K562 (cell line): Measurements from ENCODE around the gene MRPL3. TPM values are rescaled to one million over a fixed set of nuclear protein-coding genes. Genes with fewer than 3 reads are reported as not detected.
A peak's percentile ranks its signal among the peaks of the same experiment; 100 is the strongest.

ENCODE experiments used
- ARID2 ChIP-seq: fragments of 450-650 bp; IDR thresholded peaks from 2 replicates; pipeline ENCODE4 v1.6.1; 2017; ENCODE audit warnings: antibody characterized with exemption, mild to moderate bottlenecking
- CHCHD3 ChIP-seq: fragments of 250-450 bp; sonication (Bioruptor Pico); IDR thresholded peaks from 2 replicates; pipeline ENCODE4 v2.1.2; 2022; ENCODE audit warnings: mild to moderate bottlenecking
- EGR1 ChIP-seq: fragments of 450-650 bp; conservative IDR thresholded peaks from 2 replicates; pipeline ENCODE4 v1.6.1; 2017; ENCODE audit warnings: mild to moderate bottlenecking
- ESRRA ChIP-seq: fragments of 450-650 bp; IDR thresholded peaks from 2 replicates; pipeline ENCODE4 v1.6.1; 2014; ENCODE audit warnings: low read depth, mild to moderate bottlenecking, moderate library complexity, borderline replicate concordance
- ESRRB ChIP-seq: fragments of 250-450 bp; sonication (Bioruptor Pico); IDR thresholded peaks from 2 replicates; pipeline ENCODE4 v1.5.0; 2020; ENCODE audit warnings: mild to moderate bottlenecking, moderate library complexity, borderline replicate concordance
- HNRNPUL1 ChIP-seq: fragments of 200-400 bp; formaldehyde crosslinking; IDR thresholded peaks from 2 replicates; pipeline ENCODE4 v1.6.1; 2017; ENCODE audit warnings: low read length
- RNF2 ChIP-seq: sonication (generic); IDR thresholded peaks from 2 replicates; pipeline ENCODE4 v1.6.1; 2016
- SMARCC2 ChIP-seq: fragments of 450-650 bp; IDR thresholded peaks from 2 replicates; pipeline ENCODE4 v1.6.1; 2017; ENCODE audit warnings: antibody characterized with exemption, moderate library complexity, mild to moderate bottlenecking, low read depth
- SRSF3 ChIP-seq: fragments of 200-400 bp; formaldehyde crosslinking; IDR thresholded peaks from 2 replicates; pipeline ENCODE4 v1.6.1; 2016; ENCODE audit warnings: mild to moderate bottlenecking, low read length, moderate library complexity; ENCODE audit not compliant: insufficient read depth
- TAF7 ChIP-seq: fragments of 450-650 bp; IDR thresholded peaks from 2 replicates; pipeline ENCODE4 v1.6.1; 2016; ENCODE audit warnings: missing genetic modification characterization, missing compliant biosample characterization
- ZNF41 ChIP-seq: fragments of 250-450 bp; sonication (Bioruptor Pico); conservative IDR thresholded peaks from 2 replicates; pipeline ENCODE4 v1.4.0; 2020; ENCODE audit warnings: mild to moderate bottlenecking
- ZNF696 ChIP-seq: fragments of 250-450 bp; sonication (Bioruptor Pico); conservative IDR thresholded peaks from 2 replicates; pipeline ENCODE4 v1.4.0; 2020; ENCODE audit warnings: mild to moderate bottlenecking, moderate library complexity
- polyA plus RNA-seq, 8 experiments: library from polyadenylated mRNA; depleted of rRNA in 4 of 8; stranded (reverse) in 5 of 8; unstranded in 3 of 8; fragments of >200 nt; fragmentation: Nextera tagmentation in 2 of 8; fragmentation: Illumina TruSeq in 1 of 8; extraction: Ambion mirVana in 2 of 8; extraction: Trizol in 1 of 8; gene quantifications; 2 replicates each; pipeline versions ENCODE4 v1.2.1 to v1.2.3, GENCODE V29; 2011 to 2014; ENCODE audit warnings: inconsistent platforms in 1 of 8, missing spikeins in 1 of 8
- total RNA-seq, 7 experiments: library from RNA; depleted of rRNA in 6 of 7; stranded (reverse); fragments of >200 nt in 6 of 7; fragmentation: Illumina TruSeq in 2 of 7; extraction: Trizol in 2 of 7; gene quantifications; 2 replicates each; pipeline versions ENCODE4 v1.2.1 to v1.2.3, GENCODE V29; 2011 to 2021; ENCODE audit warnings: low replicate concordance in 1 of 7
- TF ChIP-seq, protein P1 (sequence below): fragments of 450-650 bp; IDR thresholded peaks from 2 replicates; pipeline ENCODE4 v1.6.1; 2016; ENCODE audit warnings: low read depth
- TF ChIP-seq, protein P2 (sequence below): fragments of 450-650 bp; IDR thresholded peaks from 2 replicates; pipeline ENCODE4 v1.6.1; 2016; ENCODE audit warnings: low read depth, mild to moderate bottlenecking, moderate library complexity
- TF ChIP-seq, protein P3 (sequence below): fragments of 250-450 bp; sonication (Bioruptor Pico); IDR thresholded peaks from 2 replicates; pipeline ENCODE4 v1.4.0; 2020; ENCODE audit warnings: mild to moderate bottlenecking, moderate library complexity
- TF ChIP-seq, protein P4 (sequence below): fragments of 250-450 bp; sonication (Bioruptor Pico); IDR thresholded peaks from 2 replicates; pipeline ENCODE4 v1.5.0; 2020; ENCODE audit warnings: mild to moderate bottlenecking, borderline replicate concordance

MRPL3 gene
- total and polyA plus RNA-seq, 9 of the 15 experiments (the other 6 are each of a cell fraction or from before 2014, with no cell fraction given) = 81.7 to 340 (median 190) TPM

DNA sequence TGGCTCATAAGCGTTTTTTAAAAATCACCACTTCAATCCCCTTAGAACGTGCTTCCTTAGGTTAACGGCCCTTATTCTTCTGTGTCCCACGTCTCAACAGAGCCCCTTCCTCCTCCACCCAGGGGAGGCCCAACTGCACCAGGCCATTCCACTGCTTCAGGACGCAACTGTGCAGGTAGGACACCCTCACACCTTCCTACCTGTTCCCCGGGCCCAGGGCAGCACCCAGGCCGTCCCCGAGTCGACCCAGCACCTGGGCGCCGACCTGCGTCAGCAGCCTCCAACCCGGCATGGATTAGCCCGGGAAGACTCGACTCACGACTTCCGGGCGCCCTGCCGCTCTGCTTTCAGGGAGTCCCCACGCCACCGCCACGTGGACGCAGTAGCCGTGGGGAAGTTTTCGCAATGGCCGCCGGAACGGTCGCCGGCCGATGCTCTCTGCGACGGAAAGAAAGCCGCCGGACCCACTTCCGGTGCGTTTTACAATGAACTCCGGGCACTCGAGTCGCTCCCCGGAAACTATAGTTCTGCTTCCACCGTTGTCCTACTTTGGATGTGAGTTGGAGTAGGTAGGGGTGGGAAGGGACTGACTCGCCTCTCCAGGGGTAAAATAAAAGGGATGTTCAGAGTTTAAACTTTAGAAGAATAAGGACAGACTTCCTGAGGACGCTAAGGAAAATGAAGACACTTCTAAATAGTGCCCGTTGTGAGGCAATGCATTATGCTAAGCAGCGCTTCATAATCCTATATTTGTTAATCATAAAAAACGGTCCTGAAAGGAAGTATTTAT is at the start of gene MRPL3 (continued):
- TF ChIP-seq, protein P1, sequence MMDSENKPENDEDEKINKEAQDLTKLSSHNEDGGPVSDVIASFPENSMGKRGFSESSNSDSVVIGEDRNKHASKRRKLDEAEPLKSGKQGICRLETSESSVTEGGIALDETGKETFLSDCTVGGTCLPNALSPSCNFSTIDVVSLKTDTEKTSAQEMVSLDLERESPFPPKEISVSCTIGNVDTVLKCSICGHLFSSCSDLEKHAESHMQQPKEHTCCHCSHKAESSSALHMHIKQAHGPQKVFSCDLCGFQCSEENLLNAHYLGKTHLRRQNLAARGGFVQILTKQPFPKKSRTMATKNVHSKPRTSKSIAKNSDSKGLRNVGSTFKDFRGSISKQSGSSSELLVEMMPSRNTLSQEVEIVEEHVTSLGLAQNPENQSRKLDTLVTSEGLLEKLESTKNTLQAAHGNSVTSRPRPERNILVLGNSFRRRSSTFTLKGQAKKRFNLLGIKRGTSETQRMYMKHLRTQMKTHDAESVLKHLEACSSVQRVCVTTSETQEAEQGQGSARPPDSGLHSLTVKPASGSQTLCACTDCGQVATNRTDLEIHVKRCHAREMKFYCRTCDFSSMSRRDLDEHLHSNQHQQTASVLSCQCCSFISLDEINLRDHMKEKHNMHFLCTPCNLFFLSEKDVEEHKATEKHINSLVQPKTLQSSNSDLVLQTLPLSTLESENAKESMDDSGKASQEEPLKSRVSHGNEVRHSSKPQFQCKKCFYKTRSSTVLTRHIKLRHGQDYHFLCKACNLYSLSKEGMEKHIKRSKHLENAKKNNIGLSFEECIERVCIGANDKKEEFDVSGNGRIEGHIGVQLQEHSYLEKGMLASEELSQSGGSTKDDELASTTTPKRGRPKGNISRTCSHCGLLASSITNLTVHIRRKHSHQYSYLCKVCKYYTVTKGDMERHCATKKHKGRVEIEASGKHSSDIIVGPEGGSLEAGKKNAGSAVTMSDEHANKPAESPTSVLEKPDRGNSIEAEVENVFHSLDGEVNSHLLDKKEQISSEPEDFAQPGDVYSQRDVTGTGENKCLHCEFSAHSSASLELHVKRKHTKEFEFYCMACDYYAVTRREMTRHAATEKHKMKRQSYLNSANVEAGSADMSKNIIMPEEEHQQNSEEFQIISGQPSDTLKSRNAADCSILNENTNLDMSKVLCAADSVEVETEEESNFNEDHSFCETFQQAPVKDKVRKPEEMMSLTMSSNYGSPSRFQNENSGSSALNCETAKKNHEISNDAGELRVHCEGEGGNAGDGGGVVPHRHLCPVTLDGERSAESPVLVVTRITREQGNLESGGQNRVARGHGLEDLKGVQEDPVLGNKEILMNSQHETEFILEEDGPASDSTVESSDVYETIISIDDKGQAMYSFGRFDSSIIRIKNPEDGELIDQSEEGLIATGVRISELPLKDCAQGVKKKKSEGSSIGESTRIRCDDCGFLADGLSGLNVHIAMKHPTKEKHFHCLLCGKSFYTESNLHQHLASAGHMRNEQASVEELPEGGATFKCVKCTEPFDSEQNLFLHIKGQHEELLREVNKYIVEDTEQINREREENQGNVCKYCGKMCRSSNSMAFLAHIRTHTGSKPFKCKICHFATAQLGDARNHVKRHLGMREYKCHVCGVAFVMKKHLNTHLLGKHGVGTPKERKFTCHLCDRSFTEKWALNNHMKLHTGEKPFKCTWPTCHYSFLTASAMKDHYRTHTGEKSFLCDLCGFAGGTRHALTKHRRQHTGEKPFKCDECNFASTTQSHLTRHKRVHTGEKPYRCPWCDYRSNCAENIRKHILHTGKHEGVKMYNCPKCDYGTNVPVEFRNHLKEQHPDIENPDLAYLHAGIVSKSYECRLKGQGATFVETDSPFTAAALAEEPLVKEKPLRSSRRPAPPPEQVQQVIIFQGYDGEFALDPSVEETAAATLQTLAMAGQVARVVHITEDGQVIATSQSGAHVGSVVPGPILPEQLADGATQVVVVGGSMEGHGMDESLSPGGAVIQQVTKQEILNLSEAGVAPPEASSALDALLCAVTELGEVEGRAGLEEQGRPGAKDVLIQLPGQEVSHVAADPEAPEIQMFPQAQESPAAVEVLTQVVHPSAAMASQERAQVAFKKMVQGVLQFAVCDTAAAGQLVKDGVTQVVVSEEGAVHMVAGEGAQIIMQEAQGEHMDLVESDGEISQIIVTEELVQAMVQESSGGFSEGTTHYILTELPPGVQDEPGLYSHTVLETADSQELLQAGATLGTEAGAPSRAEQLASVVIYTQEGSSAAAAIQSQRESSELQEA = no peak
- TF ChIP-seq ZNF696 (CRISPR knock-in tag) (no peak), ZNF41 (no peak), EGR1 (no peak), ESRRA (peak; percentile 65; the same call in 1 of the 2 replicates), CHCHD3 (CRISPR knock-in tag) (no peak), SRSF3 (no peak), ARID2 (no peak), ESRRB (CRISPR knock-in tag) (no peak), TAF7 (tag) (peak; percentile 74; the same call in 1 of the 2 replicates), HNRNPUL1 (no peak), SMARCC2 (no peak), RNF2 (peak; percentile 71; the same call in 1 of the 2 replicates)
- TF ChIP-seq, protein P2, sequence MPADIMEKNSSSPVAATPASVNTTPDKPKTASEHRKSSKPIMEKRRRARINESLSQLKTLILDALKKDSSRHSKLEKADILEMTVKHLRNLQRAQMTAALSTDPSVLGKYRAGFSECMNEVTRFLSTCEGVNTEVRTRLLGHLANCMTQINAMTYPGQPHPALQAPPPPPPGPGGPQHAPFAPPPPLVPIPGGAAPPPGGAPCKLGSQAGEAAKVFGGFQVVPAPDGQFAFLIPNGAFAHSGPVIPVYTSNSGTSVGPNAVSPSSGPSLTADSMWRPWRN = no peak
- TF ChIP-seq, protein P3, sequence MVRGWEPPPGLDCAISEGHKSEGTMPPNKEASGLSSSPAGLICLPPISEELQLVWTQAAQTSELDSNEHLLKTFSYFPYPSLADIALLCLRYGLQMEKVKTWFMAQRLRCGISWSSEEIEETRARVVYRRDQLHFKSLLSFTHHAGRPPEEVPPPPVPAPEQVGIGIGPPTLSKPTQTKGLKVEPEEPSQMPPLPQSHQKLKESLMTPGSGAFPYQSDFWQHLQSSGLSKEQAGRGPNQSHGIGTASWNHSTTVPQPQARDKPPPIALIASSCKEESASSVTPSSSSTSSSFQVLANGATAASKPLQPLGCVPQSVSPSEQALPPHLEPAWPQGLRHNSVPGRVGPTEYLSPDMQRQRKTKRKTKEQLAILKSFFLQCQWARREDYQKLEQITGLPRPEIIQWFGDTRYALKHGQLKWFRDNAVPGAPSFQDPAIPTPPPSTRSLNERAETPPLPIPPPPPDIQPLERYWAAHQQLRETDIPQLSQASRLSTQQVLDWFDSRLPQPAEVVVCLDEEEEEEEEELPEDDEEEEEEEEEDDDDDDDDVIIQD (CRISPR knock-in tag) = no peak
- TF ChIP-seq, protein P4, sequence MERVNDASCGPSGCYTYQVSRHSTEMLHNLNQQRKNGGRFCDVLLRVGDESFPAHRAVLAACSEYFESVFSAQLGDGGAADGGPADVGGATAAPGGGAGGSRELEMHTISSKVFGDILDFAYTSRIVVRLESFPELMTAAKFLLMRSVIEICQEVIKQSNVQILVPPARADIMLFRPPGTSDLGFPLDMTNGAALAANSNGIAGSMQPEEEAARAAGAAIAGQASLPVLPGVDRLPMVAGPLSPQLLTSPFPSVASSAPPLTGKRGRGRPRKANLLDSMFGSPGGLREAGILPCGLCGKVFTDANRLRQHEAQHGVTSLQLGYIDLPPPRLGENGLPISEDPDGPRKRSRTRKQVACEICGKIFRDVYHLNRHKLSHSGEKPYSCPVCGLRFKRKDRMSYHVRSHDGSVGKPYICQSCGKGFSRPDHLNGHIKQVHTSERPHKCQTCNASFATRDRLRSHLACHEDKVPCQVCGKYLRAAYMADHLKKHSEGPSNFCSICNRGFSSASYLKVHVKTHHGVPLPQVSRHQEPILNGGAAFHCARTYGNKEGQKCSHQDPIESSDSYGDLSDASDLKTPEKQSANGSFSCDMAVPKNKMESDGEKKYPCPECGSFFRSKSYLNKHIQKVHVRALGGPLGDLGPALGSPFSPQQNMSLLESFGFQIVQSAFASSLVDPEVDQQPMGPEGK (CRISPR knock-in tag) = no peak
